Stimulated activated CD4-positive, alpha-beta T cell treated with anti-CD3 and anti-CD28 coated beads, TNF-alpha, amount 100 ng/mL, for 4 hours (primary cell): Measurements from ENCODE around the gene WNK2.

ENCODE experiments used
- DNase-seq, 3 experiments: peaks; one replicate each; pipeline ENCODE4 v3.0.0-alpha.2; 2020; ENCODE audit warnings: low read depth in 3 of 3

The WNK2 gene

DNA sequence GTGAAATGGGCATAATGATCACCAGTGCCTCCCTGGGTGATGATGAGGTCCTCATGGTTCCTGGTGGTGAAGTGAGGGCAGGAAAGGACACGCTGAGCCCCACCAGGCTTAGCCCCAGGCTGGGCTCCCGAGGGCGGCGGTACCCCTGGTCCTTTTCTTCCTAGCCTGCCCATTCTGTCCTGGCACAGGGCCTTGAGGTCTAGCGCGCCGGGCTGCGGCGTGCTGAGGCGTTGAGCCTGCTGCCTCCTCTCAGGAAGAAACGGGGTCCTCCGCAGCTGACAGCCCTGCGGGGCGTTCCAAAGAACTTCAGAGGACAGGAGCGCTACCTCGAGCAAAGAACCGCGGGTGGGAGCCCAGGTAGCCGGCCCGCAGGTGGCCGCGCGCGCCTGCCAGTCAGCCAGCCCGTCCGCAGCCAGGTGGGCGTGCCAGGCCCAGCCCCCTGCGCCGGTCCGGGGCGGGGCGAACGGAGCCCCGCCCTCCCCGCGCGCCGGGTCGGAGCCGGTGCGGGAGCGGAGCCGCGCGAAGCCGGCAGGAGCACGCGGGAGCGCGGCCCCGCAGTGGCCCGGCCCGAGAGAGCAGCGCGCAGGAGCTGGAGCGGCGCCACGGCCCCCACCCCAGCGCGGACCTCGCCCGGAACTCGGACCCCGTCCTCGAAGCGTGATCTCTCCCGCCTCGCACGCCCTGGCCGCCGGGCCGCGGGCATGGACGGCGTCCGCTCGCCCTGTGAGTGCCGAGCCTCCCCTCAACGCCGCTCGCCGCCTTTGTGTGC lies at the start of gene WNK2:
Gene WNK2, plus strand, starts transcription at position 477 of the 769 bp plus-strand sequence. CDS start 791 bp downstream, outside the sequence.
- peak in 1 of 3 experiments; percentile 7 for DNase-seq

DNA sequence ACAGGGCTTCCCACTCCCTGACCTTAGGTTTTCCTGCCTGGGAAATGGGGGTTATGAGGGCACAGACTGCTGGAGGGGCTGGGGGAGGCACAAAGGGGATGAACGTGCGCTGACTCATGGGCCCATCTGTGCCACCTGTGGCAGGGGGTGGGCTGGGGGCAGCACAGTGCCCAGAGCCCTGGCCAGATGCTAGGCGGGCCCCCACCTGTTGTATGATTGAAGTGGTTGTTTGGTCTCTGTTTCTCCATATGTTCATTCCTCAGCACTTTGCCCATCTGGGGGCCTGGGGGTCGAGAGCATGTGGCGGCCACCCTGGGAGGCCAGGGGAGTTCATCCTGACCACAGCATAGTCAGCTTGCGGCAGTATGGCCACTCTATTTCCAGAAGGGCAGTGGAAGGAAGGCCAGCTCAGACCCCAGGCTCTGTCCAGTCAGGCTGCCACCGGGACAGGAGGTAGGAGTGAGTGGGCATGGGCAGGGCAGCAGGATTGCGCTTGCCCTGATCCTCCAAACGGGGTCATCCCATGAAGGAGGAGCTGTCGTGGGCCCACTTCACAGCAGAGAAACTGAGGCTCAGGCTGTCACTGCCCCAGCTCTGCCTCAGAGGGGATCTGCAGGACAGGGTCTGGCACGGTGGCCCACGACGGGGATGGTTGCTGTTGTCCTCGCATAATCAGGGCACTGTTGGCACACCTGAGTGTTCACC lies 49.0 kb upstream of the WNK2 start:
- DNase-seq, result no peak

DNA sequence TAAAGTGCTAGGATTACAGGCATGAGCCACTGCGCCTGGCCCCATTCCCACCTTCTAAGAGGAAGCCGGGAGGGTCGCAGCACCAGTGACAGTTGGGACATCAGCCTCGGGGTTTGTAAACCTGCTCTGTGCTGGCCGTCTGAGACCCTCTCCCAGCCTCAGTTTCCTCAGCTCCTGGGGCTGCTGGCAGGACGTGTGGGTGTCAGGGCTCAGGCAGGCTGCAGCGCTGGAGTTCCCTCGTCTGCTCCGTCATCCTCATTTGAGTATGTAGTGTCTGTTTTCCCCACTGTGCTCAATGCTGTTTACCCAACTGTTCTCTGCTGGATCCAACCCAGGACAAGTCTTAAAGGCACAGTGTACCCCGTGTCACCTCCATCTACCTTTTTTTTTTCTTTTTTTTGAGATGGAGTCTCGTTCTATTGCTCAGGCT lies 47.9 kb upstream of the WNK2 start:
- DNase-seq, result no peak

DNA sequence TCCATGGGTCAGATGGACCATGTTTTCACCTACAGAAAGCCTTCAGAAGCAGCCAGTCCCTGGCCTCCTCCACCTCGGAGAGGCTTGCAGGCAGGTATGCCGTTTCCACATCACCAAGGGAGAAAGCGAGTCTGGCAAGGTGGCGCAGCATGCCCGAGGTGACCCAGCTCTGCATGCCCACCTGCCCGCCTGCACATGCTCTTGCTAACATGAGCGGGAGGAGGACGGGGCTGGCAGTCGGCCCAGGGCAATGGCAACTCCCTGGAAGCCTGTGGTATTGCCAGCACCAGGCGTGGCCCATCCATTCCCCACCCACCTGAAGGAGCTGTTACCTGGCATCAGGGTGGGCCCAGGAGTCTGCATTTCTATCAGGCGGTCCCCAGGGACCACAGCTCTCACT lies 46.6 kb upstream of the WNK2 start:
- DNase-seq, result no peak

DNA sequence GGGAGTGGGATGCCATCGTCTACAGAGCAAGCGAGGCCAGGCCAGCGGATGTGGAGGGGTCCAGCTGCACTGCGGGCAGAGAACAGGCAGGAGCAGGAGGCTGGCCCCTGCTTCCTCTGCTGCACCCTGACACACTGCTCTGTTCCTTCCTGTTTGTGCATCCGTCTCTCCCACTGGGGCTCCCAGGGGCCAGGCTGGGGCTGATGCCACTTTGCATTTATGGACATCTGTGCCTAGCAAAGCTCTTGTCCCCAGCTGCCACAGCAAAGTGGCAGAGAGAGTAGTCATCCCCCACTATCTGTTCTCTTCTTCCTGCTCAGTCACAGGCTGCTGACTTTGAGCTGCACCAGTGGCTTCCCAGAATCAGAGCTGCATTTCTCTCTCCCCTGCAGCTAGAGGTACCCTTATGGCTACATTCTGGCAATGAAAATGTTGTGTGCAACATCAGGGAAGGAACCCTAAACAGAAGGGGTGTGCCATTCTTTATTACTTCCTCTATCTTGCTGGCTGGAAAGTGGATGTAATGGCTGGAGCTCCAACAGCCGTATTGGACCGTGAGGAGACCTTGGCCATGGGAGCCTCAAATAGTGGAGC lies 45.7 kb upstream of the WNK2 start:
- DNase-seq, result no peak

DNA sequence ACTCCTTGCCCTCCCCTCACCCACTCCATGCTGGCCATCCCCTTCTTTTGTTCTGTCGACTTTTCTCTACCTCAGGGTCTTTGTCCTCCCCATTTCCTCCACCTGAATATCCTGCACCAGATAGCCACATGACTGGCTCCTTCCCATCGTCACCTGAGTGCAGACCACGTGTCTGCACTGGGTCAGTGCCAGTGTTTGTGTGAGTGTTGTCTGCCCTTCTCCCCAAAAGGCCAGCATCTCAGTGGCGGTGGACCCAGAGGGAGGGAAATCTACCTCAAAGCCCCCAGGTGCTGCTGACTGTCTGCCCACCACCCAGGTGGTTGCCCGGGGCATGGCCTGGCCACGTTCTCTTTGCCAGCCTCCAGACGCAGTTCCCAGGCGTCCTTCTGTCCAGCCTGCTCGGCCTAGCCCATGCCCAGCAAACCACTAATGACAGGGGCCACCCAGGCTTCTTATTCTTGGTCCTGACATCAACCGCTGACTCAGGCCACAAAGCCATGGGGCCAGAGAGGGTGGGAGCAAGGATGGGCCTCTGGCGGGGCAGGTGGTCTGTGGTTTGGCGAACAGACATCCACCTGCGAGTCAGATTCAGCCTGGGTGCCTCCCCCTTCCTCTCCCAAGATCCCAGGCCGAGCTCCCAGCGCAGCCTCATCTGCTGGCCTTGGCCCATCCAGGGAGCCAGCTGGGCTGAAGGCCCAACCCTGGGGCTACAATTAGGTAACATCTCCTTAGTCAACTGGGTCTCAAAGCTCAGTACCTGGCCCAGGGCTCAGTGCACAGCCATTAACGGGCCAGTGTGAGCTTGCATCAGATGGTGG lies 44.4 kb upstream of the WNK2 start:
- DNase-seq, result no peak

DNA sequence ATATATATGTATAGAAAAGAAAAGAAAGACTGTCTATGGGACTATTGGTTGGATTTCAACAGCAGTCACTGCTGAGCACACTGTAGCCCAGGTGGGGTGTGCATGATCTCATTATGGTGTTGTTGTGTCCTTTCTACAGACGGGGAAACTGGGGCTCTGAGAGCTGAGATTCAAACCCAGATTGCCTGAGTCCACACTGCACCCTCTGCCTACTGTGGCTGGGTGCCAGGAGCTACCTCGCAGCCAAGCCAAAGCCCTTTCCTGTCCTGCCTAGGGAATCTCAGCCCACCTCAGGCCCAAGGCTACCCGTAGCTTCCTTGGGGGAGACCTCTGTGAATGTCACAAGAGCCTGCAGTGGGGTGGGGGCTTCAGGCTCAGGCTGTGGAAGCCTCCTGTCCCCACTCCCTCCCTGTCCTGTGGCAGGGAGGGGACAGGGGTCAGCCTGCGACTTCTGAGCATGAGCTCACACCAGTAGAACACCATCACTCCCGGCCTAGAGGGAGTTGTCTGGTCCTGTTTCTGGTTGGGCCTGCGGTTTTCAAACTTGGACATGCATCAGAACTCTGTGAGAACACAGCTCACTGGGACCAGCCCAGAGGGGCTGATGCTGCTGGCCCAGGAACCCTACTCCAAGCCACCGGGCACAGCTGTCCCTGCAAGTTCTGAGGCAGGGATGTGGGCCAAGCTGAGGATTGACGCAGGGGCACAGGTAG lies 42.0 kb upstream of the WNK2 start:
- no peak for DNase-seq

DNA sequence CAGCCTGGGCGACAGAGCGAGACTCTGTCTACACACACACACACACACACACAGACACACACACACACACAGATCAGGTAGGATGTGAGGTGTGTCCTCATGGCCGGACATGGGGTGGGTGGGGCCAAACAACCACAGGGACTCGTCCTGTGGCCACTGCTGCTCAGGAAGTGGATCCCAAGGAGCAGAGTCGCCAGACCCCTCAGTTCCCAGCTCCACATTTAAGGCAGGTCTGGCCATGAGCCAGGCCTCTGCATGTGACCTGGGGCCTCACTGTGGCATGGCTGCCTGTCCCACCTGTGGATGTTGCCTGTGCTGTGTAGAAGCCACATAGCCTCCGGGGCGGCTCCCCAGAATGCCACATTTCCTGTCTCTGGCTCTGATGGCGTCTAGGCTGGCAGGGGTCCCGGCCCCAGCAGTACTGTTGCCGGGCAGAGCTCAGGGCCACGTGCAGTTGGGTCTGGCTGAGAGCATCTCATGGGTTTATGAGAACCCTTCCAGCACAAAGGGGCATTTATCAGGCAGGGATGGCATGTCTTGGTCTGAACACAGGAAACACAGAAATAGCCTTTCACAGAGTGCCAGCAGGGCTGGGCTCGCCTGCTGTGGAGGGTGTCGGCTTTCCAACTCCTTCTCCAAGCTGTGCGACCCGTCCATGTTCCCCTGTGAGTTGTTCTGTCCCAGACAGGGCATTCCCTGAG lies 40.0 kb upstream of the WNK2 start:
- no peak for DNase-seq

DNA sequence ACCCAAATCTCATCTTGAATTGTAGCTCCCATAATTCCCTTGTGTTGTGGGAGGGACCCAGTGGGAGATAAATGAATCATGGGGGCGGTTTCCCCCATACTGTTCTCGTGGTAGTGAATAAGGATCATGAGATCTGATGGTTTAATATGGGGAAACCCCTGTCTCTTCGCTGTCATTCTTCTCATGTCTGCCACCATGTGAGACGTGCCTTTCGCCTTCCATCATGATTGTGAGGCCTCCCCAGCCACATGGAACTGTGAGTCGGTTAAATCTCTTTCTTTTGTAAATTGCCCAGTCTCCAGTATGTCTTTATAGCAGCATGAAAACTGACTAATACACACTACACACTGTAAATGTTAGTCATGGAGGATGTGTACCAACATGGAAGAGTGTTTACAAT lies 37.2 kb upstream of the WNK2 start:
- DNase-seq, result peak in 1 of 3 experiments; percentile 22

DNA sequence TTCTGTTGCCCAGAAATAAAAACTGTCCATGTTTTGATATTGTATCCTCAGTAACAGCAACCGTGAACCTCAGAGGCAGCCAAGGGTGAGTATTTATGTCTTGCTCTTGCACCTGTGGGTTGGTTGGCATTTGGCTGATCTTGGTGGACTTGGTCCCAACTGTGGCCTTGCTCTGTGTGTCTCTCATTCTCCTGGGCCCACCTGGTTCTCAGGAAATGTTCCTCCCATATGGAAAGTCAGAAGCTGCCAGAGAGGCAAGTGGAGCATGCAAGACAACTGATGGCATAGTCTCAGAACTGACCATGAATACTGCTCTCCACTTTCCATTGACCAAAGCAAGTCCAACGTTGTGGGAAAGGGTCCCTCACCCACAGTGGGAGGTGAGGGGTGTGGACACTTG lies 36.3 kb upstream of the WNK2 start:
- no peak for DNase-seq

DNA sequence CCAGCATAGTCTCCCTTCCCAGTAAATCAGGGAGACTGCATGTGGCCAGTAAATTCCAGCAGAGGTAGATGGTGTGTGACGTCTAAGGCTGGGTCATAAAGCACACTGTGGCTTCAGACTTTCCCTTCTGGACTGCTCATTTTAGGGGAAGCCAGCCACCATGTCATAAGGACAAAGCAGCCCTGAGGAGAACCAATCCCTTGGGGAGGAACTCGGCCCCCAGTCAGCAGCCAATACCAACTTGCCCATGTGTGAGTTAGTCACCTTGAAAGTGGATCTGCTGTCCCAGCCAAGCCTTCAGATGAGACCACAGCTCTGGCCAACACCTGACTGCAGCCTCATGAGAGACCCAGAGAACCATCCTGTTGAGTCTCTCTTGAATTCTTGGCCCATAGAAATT lies 35.2 kb upstream of the WNK2 start:
- no peak for DNase-seq

DNA sequence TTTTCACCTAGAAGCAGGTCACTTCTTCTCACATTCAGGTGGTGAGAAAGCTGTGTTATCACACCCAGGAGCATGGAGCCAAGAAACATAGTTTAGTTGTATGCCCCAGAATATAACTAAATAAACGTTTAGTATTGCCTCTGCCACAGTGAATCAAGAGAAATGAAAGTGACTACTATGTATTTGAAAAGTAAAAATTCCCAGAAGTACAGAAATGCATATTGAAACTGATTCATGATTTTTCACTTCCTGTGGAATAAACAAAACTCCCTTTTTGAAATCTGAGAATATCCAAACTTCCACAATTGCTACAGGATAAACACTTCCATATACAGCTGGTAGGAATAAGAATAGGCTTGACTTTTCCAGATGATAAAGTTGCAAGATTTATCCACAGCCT lies 34.6 kb upstream of the WNK2 start:
- no peak for DNase-seq

DNA sequence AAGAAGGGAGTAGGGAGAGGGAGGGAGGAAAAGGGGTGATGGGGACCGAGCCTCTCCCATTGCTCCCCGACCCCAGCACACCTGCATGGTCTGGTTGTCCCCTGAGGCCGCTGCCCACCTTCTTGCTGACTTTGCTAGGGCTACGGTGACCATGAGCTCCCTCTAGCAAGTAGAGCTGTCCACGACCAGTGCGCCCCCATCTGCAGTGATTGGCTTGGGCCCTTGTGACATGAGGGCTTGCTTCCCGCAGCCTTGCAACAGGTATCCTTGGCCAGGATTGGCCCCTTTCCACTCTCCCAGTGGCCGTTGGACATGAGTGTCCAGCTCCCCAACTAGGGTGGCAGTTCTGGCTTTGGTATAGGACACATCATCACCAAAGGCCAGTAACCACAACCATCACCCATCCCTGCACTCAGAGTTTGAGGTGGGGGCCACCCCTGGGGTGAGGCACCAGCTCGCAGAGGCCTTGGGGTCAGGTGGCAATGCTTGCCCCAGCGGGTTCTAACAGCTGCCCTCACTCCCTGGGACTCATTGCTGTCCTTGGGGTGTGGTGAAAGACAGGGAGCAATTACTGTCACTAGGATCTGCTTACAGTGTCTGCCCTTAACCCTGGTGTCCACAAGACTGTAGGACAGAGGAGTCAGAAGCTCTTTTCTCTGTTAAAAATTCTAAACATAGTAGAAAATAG lies 32.7 kb upstream of the WNK2 start:
- DNase-seq, result no peak

DNA sequence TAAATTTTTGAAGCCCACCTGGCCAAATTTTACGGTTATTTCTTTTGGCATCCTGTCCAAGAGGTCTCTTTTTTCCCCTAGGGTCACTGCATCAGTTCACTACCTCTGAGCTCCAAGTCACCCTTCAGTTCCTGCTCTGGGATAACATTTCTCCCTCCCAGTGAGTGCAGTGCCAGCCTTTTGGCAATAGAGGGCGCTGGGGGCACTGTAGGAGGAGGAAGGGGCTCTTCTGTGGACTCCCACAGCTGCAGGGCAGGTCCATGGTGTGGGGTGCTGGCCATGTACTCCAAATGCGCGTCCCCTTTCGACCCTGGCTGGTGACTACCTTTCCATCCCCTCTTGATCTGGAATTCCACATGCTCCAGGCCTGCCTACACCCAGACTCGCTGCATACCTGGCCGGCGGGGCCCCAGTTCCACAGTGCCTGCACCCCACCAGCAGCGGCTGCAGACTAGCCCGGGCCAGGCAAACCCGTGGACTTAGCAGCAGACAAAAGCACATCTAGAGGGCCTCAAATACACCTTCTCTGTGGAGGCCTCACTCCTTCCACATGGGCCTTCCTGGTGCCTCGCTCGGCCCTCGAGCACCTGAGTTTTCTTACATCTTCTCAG lies 29.5 kb upstream of the WNK2 start:
- no peak for DNase-seq

DNA sequence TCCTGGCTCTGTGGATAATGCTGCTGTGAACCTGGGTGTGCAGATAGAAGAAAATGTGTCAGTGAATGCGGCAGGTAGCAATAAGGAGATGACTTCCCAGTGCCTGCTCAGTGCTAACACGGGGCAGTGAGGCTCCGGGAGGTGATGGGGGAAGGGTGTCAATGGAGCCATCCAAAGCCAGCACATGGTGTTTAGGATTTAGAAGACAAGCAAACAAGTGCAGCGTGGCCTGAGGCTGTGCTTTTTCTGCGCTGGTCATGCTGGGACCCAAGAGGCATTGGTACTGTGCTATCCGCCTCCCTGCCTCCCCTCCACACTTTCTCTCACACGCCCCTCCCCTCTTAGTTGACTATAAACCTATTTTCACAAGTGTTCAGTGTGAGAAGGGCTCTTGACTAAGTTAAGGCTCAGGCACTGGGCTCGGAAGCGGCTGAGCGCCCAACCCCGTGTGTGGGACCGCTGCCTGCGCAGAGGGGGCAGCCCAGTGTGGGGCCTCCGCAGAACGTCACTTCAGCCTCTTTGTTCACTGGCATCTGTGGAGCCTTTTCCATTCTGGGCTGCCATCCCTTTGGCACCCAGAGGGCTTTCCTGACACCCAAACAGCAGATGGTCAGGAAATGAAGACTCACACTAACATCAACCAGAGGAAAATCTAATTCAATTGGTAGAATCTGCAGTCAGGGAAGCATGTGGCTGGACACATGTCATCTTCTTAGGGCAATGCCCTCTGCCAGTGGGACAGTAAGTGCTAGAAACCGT lies 28.0 kb upstream of the WNK2 start:
- no peak for DNase-seq

DNA sequence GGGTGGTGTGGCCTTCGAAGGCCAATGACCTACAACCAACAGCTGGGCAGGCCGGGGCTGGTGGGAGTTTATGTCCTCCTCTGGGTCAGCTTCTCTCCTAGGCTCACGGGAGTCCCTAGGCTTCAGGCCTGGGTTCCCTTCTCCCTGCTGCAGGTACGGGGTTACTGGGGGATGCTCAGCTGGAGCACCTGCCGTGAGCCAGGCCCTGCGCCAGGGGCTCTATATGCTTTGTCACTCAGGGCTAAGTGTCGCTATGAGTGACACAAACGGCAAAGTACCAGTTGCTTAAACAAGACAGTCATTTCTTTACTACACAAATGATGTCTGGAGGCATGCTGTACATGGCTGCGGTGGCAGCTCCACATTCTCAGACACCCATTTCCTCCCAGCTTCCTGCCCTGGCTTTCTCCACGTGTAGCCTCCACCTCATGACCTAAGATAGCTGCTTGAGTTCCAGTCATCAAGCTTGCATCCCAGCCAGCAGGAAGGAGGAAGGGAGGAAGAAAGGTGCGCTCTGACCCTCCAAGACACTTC lies 27.4 kb upstream of the WNK2 start:
- DNase-seq, result no peak

DNA sequence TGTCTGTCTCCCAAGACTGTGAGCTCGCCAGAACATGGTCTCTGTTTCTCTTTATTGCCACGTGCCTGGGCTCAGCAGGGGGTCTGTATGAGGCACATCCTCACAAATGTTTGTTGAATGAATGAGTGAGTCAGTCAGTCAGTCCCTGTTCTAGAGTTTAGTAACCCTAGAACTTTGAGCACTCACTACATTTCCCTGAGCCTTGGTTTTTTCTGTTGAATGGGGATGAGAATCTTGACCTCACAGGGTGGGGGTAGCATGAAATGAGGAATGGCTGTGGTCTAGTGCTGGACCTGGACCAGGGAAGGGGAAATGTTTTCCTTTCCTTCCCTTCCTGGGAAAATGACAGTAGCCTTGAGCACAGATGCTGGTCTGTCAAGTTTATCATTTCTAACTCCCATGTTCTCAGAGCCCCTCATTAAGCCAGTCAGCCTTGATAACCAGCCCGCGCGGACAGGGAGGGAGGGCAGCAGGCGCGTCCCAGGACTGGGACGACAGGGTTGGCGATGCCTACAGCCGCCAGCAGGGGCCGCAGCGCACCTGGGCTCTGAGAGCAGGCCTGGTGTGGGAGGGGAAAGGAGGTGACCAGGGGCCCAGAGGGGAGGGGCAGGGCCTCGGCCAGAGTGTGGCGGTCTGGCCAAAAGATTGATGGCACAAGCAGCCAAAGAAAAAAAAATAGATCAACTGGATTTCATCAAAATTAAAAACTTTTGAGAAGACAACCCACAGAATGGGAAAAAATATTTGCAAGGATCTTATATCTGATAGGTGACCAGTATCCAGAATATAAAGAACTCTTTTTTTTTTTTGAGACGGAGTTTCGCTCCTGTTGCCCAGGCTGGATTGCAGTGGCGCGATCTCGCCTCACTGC lies 24.1 kb upstream of the WNK2 start:
- peak; percentile 43 to 61 (median 45) for DNase-seq
